ENCODE data around the gene MIAT.
"Not testable (repeated sequence)": the region's sequence is repeated elsewhere in the genome, so short reads cannot be mapped to it uniquely, and the experiment has no call there.

Gene MIAT

DNA sequence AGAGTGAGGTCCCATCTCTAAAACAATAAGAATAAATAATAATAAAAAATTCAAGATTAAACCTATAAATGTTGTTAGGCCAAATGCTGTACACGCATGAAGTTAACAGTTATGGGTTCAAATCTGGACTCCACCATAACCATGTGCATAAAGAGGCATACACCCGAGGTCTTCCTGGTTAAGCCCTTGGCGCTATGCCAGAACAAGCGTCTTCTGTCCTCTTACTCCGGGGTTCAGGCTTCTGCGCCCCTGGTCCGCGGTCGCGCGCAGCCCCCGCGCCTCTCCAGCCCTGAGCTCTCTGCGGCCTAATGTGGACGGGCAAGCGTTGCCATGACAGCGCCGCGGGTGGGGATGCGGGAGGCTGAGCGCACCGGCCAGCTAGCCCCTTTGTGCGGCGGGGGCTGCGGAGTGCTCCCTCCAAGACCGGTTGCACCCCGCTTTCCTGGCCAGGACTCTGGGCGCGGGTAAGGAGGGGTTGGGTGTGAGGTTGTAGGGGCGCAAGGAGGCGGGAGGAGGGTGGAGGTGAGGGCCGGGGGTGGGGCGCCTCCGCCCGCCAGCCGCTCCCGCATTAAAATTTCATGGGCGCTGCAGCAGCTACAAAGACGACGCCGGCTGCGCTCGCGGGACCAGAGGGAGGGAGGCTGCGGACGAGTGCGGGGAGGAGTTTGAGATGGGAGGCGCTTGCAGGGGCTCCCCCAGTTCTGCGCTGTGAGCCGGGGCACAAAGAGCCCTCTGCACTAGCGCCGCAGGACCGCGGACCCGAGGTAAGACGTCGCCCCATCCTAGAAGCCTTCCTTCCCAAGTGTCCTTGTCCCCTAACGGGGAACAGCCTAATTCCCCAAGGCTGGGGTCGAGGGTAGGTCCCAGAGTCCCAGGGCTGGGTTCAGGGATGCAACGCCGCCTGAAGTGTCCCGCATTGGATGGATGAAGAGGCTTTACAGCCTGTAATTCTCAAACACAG lies at the start of gene MIAT:
Gene MIAT, plus strand, starts transcription at position 698 of the 961 bp plus-strand sequence.
- DNase-seq (ENCODE audit: low read depth): no peak

DNA sequence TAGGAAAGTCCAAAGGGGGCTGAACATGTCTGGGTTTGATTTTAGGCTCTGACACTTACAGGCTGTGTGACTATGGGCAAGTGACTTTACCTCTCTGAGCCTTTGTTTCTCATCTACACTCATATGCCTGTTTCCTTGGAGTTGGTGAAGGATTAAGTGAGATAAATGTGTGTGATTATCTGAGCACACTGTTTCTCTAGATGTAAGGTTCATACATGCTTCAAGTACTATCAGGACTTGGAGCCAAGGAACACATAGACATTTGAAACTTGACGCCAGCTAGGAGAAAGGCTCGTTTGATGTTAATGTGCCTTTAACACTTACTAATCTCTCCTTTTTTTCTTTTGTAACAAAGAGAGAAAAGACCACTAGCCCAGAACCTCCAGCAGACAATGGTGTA lies 49.3 kb upstream of the MIAT start:
- no peak for DNase-seq (ENCODE audit: low read depth)

DNA sequence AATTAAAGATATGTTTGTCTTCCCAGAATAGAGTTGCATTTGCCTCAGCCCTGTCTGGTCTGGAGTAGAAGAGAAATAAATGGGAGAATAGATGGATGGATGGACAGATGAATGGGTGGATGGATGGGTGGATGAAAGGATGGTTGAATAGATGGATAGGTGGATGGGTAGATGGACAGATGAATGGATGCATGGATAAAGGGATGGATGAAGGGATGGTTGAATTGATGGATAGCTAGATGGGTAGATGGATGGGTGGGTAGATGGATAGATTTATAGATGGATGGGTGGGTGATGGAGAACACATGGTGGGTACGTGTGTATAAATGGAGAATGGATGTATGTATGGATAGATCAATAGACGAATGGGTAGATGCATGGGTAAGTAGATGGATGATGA lies 48.1 kb upstream of the MIAT start:
- DNase-seq (ENCODE audit: low read depth): no peak

DNA sequence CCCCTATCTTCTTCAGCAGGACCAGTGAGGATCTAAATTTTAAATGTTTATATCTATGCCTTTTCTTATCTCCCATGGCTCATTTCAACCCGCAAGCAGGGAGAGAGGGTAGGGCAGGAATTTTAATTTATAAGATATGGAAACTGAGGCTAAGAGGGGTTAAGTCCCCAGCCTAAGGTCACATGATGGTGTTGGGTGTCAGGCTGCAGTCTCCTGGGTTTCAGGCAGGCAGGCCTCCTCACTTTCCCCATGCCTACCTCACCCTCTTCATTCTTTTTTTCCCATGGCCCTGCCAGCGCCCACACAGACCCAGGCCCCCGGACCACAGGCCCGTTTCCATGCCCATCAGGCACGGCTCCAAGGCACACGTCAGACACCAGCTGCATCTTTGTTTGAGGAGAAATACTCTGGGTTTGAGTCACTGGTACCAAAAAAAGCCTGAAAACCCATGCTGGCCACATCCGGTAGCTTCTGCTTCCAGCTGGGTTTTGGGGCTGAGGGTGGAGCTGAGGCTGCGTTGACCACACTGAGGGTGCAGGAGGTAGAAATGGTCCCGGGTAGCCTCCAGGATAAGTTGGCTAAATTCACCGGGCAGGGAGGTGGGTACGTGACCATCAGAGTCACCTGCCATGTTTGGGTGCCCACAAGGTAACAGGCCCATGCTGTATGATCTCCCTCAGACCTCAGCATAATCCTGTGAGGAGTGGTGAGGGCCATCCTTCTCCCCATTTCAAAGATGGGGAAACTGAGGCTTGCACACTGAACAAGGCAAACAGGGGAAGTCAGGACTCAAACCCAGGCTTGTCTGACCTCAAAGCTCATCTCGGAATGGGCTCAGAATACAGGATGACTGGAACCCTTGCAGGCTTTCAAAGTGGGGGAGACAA lies 47.1 kb upstream of the MIAT start:
- peak; percentile 85 for DNase-seq (ENCODE audit: low read depth)

DNA sequence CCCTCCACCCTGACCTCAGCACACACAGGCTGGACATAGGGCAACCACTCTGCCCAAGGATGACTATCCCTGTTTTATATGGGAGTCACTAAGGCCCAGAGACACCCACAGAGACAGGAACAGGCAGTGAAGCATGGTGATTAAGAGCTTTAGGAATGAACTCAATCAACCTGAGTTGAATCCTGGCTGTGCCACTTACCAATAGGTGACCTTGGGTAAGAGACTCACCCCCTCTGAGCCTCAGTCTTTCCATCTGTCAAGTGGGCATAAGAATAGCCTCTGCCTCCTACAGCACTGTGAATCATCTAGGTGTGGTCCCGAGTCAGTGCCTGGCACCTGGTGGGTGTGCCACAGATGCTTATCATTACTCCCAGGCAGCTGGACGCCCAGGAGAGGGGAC lies 46.4 kb upstream of the MIAT start:
- DNase-seq (ENCODE audit: low read depth): no peak

DNA sequence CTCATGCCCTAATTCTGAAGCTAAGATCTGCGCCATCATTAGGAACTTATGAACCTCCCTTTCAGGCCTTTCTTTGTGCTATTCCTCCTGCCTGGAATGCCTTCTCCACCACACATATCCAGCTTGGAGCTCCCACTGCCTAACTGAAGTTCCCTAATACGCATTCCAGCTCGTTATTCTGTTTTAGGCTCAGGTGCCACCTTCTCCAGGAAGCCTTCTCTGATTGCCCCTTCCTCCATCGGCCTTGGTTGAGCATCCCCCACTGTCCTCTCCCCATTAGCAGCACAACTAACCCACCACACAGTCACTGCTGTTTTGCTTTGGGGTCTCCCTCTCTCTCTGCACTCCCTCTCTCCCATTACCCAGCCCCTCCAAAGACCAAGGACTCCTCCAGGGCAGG lies 44.7 kb upstream of the MIAT start:
- DNase-seq (ENCODE audit: low read depth): no peak

DNA sequence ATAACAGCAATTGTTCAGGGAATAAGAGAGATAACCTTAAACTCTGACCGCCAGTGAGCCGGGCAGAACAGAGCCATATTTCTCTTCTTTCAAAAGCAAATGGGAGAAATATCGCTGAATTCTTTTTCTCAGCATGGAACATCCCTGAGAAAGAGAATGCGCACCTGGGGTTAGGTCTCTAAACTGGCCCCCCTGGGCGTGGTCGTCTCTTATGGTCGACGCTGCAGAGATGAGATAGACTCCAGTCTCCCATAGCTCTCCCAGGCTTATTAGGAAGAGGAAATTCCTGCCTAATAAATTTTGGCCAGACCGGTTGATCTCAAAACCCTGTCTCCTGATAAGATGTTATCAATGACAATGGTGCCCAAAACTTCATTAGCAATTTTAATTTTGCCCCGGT lies 43.6 kb upstream of the MIAT start:
- not testable (repeated sequence) for DNase-seq (ENCODE audit: low read depth)

DNA sequence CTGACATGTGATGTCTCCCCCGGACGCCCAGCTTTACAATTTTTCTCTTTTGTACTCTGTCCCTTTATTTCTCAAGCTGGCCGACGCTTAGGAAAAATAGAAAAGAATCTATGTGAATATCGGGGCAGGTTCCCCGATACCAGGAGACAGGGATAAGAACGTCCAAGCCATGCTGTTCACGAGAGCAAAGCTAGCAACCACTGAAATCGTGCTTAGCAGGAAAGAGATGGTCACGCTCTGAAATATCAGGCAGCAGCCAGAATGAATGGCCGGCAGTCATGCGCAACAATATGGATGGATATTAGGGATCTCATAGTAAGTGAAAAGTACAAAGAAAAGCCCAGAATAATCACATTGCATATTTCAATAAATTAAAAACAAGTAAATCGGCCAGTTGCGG lies 43.1 kb upstream of the MIAT start:
- no peak for DNase-seq (ENCODE audit: low read depth)

DNA sequence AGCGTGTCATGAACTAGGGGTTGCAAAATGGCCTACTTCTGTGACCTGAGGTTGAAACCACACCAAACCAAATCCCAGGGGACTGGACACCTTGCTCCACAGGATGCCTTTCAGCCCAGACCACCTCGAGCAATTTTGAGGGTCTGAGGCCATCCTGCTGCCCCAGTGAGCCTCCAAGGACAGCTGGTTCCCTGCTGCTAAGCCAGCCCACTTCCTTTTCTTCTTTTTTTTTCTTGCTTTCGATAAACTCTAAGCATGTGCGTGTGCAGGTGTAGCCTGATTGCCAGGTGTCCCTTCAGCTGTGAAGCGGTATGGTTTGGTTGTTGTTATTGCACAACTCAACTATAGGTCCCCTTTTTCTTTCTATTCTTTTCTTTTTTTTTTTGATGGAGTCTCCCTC lies 42.2 kb upstream of the MIAT start:
- no peak for DNase-seq (ENCODE audit: low read depth)

DNA sequence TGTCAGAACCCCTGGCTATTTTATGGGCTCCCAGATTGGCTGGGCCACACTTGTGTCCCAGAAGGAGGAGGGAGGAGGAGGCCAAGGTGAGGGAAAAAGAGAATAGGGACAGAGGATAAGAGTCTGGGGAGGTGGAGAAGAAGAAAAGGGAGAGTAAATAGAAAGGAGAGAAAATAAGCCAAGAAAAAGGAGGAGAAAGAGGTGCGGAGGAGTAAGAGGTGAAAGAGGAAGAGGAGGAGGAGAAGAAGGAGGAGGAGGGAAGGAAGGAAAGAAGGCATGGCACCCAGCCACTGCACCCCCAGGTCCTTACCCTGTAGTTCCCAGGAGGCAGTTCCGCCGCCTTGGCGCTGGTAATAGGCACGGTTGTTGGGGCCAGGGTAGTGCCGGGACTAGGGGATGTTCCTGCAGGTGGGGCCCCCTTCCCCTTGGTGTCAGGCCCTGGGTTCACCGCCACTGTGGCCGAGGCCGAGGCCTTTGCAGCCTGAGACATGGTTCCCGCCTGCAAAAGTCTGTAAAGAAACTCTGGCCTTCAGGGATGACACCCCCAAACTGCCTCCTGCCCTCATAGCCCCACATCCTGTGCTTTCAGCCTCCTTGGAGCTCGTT lies 41.5 kb upstream of the MIAT start:
- DNase-seq (ENCODE audit: low read depth): no peak

DNA sequence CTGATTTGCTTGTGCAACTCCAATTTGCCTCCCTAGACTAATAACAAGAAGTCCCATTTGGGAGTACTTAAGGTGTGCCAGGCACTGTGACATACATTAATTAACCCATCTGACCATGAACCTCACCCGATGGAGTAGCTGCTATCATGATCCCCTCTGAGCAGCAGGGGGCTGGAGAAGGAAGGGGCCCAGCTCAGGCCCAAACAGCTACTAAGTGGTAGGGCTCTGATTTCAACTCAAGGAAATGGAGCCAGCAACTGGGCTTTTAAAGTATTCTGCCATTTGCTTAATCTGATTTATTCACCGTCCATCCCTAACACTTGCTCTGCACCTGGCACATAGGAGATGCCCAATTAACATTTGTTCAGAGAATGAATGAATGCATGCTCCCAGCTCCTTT lies 40.7 kb upstream of the MIAT start:
- DNase-seq (ENCODE audit: low read depth): no peak

DNA sequence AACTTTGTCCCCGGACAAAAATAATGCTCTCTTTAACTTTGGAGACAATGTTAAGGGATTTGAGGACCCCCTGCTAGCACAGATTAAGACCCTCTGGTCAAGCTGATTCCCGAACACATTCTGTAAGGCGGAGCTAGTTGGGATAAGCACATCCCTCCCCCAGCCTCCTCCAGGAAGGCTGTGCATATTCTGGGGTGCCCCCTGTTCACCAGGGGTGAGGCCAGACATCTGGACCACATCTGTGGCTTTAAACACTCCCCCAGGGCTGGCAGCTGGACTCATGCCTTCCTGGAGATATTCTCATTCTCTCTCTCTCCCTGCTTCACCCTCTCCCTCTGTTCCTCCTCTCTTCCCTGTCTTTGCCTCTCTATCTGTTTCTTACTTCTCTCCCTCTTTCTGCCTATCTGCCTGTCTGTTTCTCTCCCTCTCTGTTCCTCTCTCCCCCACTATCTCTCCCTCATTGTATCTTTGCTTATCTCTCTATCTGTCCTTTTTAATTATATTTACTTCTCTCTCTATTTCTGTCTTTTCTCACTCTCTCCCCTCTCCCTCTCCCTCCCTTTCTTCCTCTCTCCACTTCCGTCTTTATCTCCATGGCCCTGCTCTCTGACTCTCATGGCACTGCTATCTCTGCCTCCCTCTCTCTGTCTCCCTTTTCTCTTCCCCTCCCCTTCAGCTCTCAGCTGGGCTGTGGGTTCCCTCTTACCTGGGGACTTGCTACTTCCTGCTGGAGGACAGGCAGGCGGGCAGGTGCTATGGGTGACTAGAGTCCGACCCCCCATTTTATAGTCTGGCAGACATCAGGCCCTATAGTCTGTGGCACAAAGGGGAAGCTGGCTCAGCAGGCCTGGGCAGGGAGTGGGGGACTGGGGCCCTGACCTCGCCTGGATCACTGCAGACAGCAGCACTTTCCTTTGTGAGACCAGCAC lies 39.9 kb upstream of the MIAT start, which contains the start of gene CRYBB1:
Gene CRYBB1, minus strand, starts transcription at position 757 of the 929 bp plus-strand sequence. CDS start 1,708 bp downstream, outside the sequence.
- no peak for DNase-seq (ENCODE audit: low read depth)

DNA sequence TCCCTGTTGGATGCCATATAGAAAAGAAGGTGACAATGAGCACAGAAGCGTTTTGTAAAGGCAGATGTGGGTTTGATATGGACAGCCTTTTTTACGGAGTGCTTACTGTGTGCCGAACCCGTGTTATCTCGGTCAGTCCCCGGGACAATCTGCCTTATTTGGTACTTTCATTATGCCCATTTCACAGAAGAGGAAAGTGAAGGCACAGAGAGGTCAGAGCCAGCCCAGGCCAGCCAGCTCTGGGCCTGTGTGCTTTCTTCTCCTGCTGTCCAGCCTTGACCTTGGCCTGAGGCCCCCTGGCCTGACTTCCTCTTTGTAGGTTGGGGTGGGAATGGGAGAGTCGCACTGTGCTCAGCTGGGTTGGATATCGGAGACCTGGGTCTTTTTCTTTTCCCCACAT lies 38.9 kb upstream of the MIAT start:
- no peak for DNase-seq (ENCODE audit: low read depth)

DNA sequence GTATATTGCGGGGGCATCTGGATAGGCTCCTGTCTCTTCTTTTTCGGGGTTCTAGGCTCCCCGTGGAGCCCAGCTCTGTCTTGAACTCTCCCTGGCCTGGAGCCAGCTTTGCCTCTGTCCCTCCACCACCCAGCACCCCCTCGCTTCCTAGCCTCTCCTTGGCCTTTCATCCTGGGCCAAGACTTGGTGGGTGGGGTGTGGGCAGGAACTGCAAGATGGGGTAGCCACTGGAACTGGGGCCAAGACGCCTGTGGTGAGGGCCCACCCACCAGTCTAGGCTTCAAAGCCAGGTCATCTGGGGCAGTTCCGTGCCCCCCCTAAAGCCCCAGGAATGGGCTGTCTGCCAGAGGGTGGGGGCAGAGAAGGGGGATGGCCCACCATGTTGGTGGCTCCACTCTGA lies 37.9 kb upstream of the MIAT start:
- DNase-seq (ENCODE audit: low read depth): no peak

DNA sequence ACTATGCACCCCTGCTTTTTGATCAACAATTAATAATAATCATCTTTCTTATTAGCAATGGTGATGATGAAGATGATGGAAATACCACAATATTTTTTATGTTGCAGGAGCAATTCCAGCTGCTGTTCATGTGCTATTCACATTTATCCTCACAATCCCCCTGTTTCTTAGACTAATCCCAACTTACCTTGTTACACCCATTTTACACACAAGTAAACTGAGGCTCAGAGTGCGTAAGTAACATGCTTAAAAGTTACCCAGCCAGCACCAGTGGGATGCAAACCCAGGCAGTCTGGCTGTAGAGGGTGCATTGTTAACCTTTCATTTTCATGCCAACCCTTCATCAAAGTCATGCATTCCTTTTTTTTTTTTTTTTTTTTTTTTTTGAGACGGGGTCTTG lies 37.2 kb upstream of the MIAT start:
- DNase-seq (ENCODE audit: low read depth): no peak

DNA sequence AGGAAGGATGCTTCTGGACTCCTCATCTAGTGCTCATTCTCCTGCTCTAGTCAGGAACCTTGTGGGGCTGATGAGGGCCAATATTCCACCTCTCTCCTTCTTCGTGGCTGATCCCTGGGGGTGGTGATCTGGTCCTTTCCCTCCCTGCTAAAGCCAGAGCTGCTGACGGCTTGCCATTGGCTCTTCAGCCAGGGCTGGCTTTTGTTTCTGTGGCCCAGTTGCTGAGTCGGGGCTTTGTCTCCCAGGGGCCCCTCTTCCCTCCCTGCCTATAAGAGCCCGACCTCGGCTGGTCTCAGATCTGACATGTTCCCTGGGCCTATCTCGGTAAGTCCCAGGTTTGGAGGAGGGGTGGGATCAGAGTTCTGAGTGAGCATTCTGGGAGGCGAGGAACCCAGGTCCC lies 35.7 kb upstream of the MIAT start, which contains the start of gene CRYBA4:
Gene CRYBA4, plus strand, starts transcription at position 301 of the 400 bp plus-strand sequence. CDS start 634 bp downstream, outside the sequence.
- DNase-seq (ENCODE audit: low read depth): no peak

DNA sequence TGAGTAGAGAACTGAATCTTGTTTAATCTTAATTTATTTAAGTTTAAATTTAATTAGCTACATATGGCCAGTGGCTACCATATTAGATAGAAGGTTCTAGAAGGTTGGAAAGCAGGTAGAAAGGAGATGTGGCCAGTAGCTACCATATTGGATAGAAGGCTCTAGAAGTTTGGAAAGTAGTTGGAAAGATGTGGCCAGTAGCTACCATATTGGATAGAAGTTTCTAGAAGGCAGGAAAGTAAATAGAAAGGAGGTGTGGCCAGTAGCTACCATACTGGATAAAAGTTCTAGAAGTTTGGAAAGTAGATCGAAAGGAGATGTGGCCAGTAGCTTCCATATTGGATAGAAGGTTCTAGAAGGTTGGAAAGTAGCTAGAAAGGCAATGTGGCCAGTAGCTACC lies 33.4 kb upstream of the MIAT start:
- DNase-seq (ENCODE audit: low read depth): no peak

DNA sequence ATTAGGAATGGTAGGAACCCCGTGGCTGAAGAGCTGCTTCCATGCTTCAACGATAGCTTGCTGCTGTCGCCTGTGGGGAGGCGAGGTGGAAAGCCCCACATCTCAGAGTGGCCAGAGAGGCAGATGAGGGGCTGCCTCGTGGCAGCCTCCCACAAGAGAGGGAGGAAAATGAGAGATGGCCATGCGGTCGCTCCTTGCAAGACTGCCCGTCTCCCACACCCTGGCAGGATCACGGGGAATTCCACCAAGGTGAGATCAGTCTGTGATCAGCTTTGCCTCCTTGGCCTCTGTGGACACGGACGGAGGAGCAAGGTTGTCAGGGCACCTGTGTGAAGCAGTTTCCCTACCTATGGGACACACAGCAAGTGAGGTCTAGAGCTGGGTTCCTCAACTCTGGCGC lies 32.6 kb upstream of the MIAT start:
- DNase-seq (ENCODE audit: low read depth): no peak

DNA sequence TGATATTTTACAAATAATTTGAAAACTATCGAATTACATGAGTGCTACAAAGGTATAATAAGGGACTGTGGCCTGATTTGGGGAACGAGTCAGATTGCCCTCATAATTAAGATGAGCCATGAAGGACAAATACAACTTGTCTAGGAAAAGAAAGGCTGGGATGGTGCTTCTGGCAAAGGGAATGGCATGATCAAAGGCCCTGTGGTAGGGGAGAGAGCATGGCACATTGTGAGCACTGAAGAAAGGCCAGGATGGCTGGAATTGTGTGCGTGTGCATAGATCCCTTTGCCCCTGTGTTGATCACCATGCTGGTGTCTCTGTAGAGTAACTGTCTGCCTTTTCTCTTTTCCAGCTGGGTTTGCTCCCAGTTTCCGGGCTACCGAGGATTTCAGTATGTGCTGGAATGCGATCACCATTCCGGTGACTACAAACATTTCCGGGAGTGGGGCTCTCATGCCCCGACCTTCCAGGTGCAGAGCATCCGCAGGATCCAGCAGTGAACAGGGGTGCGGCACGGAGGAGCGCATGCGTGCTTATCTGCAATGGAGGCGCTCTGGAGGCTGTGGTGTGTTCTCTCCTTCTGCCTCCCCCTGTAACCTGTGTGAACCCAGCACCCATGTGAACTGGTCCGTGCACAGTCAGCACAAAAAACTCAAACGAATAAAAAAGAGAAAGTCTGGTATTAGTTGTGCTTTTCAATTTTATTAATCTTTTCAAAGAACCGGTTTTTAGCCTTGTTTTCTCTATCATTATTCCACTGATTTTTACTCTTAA lies 27.2 kb upstream of the MIAT start:
- DNase-seq (ENCODE audit: low read depth): no peak

DNA sequence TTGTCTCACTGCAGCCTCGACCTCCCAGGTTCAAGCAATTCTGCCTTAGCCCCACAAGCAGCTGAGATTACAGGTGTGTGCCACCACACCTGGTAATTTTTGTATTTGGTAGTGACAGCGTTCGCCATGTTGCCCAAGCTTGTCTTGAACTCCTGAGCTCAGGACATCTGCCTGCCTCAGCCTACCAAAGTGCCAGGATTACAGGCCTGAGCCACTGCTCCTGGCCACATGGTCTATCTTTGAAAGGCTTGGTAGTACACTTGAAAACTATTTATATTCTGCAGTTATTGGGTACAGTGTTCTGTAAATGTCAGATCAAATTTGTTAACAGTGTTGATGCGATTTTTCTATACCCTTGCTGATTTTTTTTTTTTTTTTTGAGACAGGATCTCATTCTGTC lies 26.1 kb upstream of the MIAT start:
- DNase-seq (ENCODE audit: low read depth): no peak

Measured in GM04504 (cell line).